Natural killer cell (primary cell): ENCODE results near the gene GYG1. TPM values are rescaled to one million over a fixed set of nuclear protein-coding genes. Genes with fewer than 3 reads are reported as not detected.

Experiments used
- ATAC-seq, 3 donors: fragments of 150-1000 bp in 2 of 3; fragments of 200-7000 bp in 1 of 3; cut with Tn5 transposase; 1 replicate in 1 of 3; 2 replicates in 2 of 3; pipeline ENCODE4 v1.10.0; 2021; ENCODE audit warnings: mild to moderate bottlenecking in 2 of 3, moderate library complexity in 2 of 3
- DNase-seq, 2 donors: peaks; one replicate each; pipeline versions ENCODE4 v3.0.0 to v3.0.0-alpha.2; 2013 to 2021; ENCODE audit warnings: mixed read lengths in 1 of 2
- H3K27ac ChIP-seq: one replicate; pipeline ENCODE4 v1.5.1; 2013; ENCODE audit warnings: mild to moderate bottlenecking, low read length
- H3K27me3 ChIP-seq: one replicate; pipeline ENCODE4 v1.6.1; 2013; ENCODE audit warnings: low read length; ENCODE audit not compliant: control insufficient read depth, insufficient read depth
- H3K36me3 ChIP-seq: one replicate; pipeline ENCODE4 v1.6.1; 2013; ENCODE audit warnings: low read length; ENCODE audit not compliant: control insufficient read depth, insufficient read depth
- H3K4me1 ChIP-seq: one replicate; pipeline ENCODE4 v1.6.1; 2013; ENCODE audit warnings: low read length; ENCODE audit not compliant: control insufficient read depth, insufficient read depth
- H3K4me3 ChIP-seq: one replicate; pipeline ENCODE4 v1.5.1; 2013; ENCODE audit warnings: low read length
- H3K9me3 ChIP-seq: one replicate; pipeline ENCODE4 v1.6.1; 2013; ENCODE audit warnings: low read length; ENCODE audit not compliant: control insufficient read depth, insufficient read depth
- H3K27ac Mint-ChIP-seq, 2 donors: one replicate each; pipeline ENCODE4 v1.8.0; 2022; ENCODE audit warnings: mild to moderate bottlenecking in 2 of 2, mixed read lengths in 2 of 2, moderate library complexity in 1 of 2
- H3K27me3 Mint-ChIP-seq, 2 donors: one replicate each; pipeline ENCODE4 v1.8.0; 2022; ENCODE audit warnings: low read depth in 2 of 2, mixed read lengths in 2 of 2
- H3K36me3 Mint-ChIP-seq: one replicate; pipeline ENCODE4 v1.8.0; 2022; ENCODE audit warnings: mixed read lengths
- H3K4me1 Mint-ChIP-seq, 2 donors: one replicate each; pipeline ENCODE4 v1.8.0; 2022; ENCODE audit warnings: mixed read lengths in 2 of 2
- H3K4me3 Mint-ChIP-seq: one replicate; pipeline ENCODE4 v1.8.0; 2022; ENCODE audit warnings: mild to moderate bottlenecking, moderate library complexity, mixed read lengths
- H3K9me3 Mint-ChIP-seq, 2 donors: one replicate each; pipeline ENCODE4 v1.8.0; 2022; ENCODE audit warnings: mixed read lengths in 2 of 2
- WGBS: methylation state at CpG from one replicate; pipeline ENCODE4 v1.1.7; 2013; ENCODE audit warnings: missing lambda C conversion rate; ENCODE audit not compliant: insufficient coverage; 5-methylcytosine and 5-hydroxymethylcytosine counted together
- intact Hi-C: fragments of 100-400 bp; cut with micrococcal nuclease; formaldehyde crosslinking; loops from one replicate; pipeline ENCODE4 v1.14.2; 2022
- total RNA-seq, 4 donors: library from RNA; stranded (reverse); fragments of 120-200 nt in 1 of 4; gene quantifications; one replicate each; pipeline versions ENCODE4 v1.2.3 to v1.2.4, GENCODE V29; 2013 to 2022
- TF ChIP-seq, protein P1 (sequence below): fragments of 200-600 bp; IDR thresholded peaks from one replicate; pipeline ENCODE4 v1.8.0; 2022; ENCODE audit warnings: antibody characterized with exemption

GYG1 gene
- total RNA-seq, 3 donors from 2014 or later (not counting 1 experiment from before 2014, with no cell fraction given) = 46.6 to 56.5 (median 49.6) TPM

DNA sequence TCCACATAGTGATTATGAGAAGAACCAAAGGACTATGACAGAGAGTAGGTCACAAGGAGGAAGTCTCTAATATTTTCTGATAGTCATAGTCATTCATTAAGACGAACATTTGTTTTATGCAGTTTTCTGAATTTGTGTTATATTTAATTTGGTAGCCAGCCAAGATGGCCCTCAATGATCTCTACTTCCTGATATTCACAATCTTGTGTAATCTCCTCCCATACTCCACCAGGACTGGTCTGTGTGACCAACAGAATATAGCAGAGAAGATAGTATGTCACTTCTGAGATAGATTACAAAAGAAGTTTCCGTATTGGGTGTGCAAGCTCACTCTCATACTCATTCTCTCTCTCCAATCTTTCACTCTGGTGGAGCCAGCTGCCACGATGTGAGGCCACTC, 64.2 kb downstream of the GYG1 start:
- 96% methylated on average over 2 of the region's 3 CpGs for WGBS
- H3K9me3 ChIP-seq = no peaks in the 10 kb centered on the region
- Mint-ChIP-seq H3K4me1 (no peaks in the 10 kb centered on the region), H3K27ac (no peak overlapping the region), H3K4me3 (no peak overlapping the region), H3K36me3 (peaks cover 40% of the 10 kb centered on the region), H3K27me3 (no peaks in the 10 kb centered on the region), H3K9me3 (peaks cover 0 to 2% of the 10 kb centered on the region in 2 donors)
- TF ChIP-seq, protein P1, sequence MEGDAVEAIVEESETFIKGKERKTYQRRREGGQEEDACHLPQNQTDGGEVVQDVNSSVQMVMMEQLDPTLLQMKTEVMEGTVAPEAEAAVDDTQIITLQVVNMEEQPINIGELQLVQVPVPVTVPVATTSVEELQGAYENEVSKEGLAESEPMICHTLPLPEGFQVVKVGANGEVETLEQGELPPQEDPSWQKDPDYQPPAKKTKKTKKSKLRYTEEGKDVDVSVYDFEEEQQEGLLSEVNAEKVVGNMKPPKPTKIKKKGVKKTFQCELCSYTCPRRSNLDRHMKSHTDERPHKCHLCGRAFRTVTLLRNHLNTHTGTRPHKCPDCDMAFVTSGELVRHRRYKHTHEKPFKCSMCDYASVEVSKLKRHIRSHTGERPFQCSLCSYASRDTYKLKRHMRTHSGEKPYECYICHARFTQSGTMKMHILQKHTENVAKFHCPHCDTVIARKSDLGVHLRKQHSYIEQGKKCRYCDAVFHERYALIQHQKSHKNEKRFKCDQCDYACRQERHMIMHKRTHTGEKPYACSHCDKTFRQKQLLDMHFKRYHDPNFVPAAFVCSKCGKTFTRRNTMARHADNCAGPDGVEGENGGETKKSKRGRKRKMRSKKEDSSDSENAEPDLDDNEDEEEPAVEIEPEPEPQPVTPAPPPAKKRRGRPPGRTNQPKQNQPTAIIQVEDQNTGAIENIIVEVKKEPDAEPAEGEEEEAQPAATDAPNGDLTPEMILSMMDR = no peak
- no peaks in the 10 kb centered on the region for H3K27me3 ChIP-seq
- intact Hi-C loops = no loop called here
- H3K4me1 ChIP-seq = no peaks in the 10 kb centered on the region
- DNase-seq (no peak), ATAC-seq (no peak)
- peaks cover 24% of the 10 kb centered on the region for H3K36me3 ChIP-seq
- no peak overlapping the region for H3K4me3 ChIP-seq
- H3K27ac ChIP-seq = no peak overlapping the region

DNA sequence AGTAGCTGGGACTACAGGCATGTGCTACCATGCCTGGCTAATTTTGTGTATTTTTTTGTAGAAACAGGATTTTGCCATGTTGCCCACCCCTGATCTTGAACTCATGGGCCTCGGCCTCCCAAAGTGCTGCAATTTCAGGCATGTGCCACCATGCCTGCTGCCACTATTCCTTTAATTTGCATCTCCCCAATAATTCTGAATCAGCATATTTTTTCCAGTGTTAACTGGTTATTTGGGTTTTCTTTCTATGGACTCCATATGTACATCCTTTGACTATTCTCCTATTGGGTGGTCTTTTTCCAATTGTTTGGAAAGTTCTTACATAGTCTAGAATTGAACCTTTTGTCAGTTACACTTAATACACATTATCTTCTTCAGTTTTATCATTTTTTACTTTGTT, 66.9 kb downstream of the GYG1 start:
- H3K27ac ChIP-seq = no peak overlapping the region
- H3K27ac Mint-ChIP-seq = no peak overlapping the region
- H3K36me3 ChIP-seq = peaks cover 36% of the 10 kb centered on the region
- intact Hi-C loops = no loop called here
- H3K4me1 Mint-ChIP-seq = no peaks in the 10 kb centered on the region
- no peak overlapping the region for H3K4me3 Mint-ChIP-seq
- ATAC-seq = no peak
- H3K9me3 Mint-ChIP-seq = no peaks in the 10 kb centered on the region
- H3K9me3 ChIP-seq = no peaks in the 10 kb centered on the region
- no peak overlapping the region for H3K4me3 ChIP-seq
- H3K36me3 Mint-ChIP-seq = peaks cover 28% of the 10 kb centered on the region
- no peak for DNase-seq
- WGBS = 100% methylated on average over 1 of the region's 1 CpG
- H3K27me3 ChIP-seq = no peaks in the 10 kb centered on the region
- TF ChIP-seq, protein P1 = no peak
- H3K27me3 Mint-ChIP-seq = no peaks in the 10 kb centered on the region
- no peaks in the 10 kb centered on the region for H3K4me1 ChIP-seq

DNA sequence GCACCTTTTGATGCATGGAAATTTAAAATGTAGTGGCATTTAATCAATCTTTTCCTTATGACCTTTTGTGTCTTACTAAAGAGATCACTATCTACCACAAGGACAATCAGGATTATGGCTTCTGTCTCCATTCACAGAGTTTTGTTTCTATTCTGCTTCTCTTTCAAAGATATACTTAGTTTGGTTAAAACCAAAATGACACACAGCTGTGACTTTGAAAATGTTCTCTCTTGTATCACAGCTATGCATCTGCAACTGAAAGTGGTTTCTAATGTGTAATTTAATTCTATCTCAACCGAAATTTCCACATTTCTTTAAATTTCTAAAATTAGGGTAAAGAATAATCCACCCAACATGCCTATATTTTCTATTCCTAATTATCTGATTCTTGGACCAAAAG, 67.3 kb downstream of the GYG1 start:
- Mint-ChIP-seq H3K27me3 (no peaks in the 10 kb centered on the region), H3K36me3 (peaks cover 25% of the 10 kb centered on the region), H3K4me1 (no peaks in the 10 kb centered on the region), H3K4me3 (no peak overlapping the region), H3K9me3 (no peaks in the 10 kb centered on the region), H3K27ac (no peak overlapping the region)
- WGBS = no CpG with 5 or more reads among the region's 1 CpG
- DNase-seq (no peak), ATAC-seq (no peak)
- TF ChIP-seq, protein P1 = no peak
- Histone ChIP-seq H3K9me3 (no peaks in the 10 kb centered on the region), H3K27ac (no peak overlapping the region), H3K4me3 (no peak overlapping the region), H3K36me3 (peaks cover 35% of the 10 kb centered on the region), H3K27me3 (no peaks in the 10 kb centered on the region), H3K4me1 (no peaks in the 10 kb centered on the region)
- intact Hi-C loops = no loop called here

DNA sequence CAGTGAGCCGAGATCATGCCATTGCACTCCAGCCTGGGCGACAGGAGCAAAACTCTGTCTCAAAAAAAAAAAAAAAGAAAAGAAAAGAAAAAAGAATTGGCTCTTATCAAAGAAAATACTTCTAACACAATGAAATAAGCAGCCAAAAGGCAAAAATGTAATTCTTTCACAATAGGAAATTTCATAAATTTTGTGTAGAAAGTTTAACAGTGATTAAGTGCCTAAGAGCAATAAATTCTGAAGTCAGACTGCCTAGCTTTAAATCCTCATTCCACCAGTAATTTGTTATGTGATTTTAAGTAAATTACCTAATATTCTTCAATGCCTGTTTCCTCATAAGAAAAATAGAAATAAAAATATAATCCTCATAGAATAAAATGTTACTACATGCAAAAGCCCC, 70.4 kb downstream of the GYG1 start:
- TF ChIP-seq, protein P1 = no peak
- peaks cover 8% of the 10 kb centered on the region for H3K36me3 Mint-ChIP-seq
- ATAC-seq (no peak), DNase-seq (no peak)
- no peak overlapping the region for H3K27ac ChIP-seq
- WGBS = no CpG with 5 or more reads among the region's 2 CpGs
- intact Hi-C loops = no loop called here
- no peaks in the 10 kb centered on the region for H3K4me1 ChIP-seq
- no peaks in the 10 kb centered on the region for H3K27me3 ChIP-seq
- no peaks in the 10 kb centered on the region for H3K9me3 Mint-ChIP-seq
- H3K4me1 Mint-ChIP-seq = no peaks in the 10 kb centered on the region
- H3K4me3 Mint-ChIP-seq = no peak overlapping the region
- peaks cover 27% of the 10 kb centered on the region for H3K36me3 ChIP-seq
- H3K4me3 ChIP-seq = no peak overlapping the region
- no peak overlapping the region for H3K27ac Mint-ChIP-seq
- H3K9me3 ChIP-seq = no peaks in the 10 kb centered on the region
- no peaks in the 10 kb centered on the region for H3K27me3 Mint-ChIP-seq
